ENCODE results near the gene MATR3.

Gene MATR3

DNA sequence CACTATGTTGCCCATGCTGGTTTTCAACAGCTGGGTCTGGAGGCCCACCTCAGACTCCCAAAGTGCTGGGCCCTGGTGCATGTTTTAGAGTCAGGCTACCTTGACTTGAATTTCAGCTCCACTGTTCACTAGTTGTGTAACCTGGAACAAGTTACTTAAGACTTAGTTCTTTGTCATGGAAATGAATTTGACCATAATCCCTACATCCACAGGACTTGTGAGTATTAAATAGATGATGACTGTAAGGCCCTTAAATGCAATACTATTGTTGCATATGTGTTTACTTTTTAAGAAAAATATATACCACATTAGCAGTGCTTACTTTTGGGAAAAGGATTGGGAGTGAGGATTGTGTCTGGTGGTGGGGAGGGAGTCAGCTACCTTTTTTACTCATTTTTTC lies 64.5 kb downstream of the MATR3 start:
- no peak for DNase-seq

DNA sequence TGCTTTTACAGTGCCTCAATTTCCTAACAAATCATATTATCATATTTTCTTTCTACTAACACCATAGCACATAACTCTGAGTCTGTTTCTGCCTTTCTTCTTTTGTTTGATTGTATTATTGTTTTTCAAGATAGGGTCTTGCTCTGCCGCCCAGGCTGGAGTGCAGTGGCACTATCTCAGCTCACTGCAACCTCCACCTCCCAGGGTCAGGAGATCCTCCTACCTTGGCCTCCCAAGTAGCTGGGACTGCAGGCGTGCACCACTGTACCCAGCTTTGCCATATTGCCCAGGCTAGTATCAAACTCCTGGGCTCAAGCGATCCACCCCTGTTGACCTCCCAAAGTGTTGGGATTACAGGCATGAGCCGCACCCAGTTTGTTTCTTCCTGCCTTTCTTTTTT lies 66.8 kb downstream of the MATR3 start:
- DNase-seq: no peak

DNA sequence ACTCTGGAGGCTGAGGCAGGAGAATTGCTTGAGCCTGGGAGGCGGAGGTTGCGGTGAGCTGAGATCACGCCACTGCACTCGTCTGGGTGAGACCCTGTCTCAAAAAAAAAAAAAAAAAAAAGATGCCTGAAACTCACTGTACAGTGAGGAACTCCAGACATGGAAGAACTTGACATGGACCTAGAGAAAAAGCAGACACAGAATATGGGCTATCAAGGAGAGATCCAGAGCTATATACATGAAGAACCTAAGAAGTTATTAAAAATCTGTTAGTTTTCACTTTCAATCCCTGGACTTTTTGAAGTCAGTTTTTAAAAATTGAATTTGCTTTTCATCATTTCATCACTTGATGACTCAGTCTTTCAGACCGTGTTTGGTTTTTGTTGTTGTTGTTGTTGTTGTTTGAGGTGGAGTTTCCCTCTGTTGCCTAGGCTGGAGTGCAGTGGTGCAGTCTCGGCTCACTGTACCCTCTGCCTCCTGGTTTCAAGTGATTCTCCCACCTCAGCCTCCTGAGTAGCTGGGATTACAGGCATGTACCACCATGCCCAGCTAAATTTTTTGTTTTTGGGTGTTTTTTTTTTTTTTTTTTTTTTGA lies 68.4 kb downstream of the MATR3 start:
- no peak for DNase-seq

DNA sequence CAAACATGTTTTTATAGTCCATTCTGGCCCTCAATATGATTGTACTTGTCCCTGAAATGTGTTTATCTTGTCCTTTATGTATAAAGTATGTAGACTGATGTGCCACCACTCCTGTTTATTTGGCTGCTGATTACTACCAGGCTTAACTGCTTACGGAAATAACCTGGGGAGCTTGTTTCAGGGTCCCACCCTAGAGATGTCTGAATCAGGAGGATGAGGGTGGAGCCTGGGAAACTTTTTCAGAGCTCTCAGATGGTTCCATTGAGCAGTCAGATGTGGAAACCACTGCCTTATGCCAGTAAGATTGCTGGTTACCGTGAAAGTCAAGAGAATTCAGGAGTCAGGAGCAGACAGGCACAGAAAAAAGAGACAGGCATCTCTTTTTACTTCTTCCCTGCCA lies 70.4 kb downstream of the MATR3 start:
- no peak for DNase-seq

DNA sequence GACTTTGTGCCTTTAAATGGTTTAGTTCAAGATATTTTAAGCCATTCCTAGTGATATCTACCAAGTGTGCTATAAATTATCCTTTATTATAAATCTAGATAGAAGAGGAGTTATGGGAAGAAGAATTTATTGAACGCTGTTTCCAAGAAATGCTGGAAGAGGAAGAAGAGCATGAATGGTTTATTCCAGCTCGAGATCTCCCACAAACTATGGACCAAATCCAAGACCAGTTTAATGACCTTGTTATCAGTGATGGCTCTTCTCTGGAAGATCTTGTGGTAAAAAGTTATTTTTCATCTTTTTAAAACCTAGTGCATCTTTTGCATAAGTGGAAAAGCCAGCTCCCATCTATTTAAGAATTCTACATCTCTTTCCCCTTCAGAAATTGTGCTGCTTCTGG lies 70.9 kb downstream of the MATR3 start:
- DNase-seq: no peak

DNA sequence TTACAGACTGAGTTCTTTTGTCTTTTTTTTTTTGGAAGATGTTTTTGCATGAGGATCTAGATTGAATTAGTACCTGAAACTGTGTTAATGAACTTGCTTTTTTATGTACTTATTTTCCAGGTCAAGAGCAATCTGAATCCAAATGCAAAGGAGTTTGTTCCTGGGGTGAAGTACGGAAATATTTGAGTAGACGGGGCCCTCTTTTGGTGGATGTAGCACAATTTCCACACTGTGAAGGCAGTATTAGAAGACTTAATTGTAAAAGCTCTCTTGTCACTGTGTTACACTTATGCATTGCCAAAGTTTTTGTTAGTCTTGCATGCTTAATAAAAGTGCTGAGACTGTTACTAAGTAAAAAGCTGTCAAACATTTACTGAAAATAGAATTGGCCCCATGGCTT lies 75.1 kb downstream of the MATR3 start:
- peak; percentile 17 for DNase-seq

DNA sequence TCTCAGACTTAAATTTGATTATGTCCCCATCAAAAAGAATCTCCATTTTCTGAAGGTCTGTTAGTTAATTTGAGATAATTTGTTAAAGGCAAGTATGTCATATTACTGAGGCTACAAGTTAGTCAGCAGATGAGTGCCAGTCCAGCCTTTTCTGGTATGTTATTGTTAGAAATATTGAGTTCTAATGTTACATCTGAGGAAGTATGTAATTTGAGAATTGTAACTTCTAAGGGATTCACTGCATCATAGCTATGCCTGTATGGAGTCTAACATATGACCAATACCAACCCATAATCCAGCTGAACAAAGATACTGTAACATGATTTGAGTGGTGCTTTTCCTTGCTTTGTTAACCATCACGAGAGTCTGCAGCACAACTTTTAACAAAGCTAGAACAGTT lies 75.6 kb downstream of the MATR3 start:
- no peak for DNase-seq

DNA sequence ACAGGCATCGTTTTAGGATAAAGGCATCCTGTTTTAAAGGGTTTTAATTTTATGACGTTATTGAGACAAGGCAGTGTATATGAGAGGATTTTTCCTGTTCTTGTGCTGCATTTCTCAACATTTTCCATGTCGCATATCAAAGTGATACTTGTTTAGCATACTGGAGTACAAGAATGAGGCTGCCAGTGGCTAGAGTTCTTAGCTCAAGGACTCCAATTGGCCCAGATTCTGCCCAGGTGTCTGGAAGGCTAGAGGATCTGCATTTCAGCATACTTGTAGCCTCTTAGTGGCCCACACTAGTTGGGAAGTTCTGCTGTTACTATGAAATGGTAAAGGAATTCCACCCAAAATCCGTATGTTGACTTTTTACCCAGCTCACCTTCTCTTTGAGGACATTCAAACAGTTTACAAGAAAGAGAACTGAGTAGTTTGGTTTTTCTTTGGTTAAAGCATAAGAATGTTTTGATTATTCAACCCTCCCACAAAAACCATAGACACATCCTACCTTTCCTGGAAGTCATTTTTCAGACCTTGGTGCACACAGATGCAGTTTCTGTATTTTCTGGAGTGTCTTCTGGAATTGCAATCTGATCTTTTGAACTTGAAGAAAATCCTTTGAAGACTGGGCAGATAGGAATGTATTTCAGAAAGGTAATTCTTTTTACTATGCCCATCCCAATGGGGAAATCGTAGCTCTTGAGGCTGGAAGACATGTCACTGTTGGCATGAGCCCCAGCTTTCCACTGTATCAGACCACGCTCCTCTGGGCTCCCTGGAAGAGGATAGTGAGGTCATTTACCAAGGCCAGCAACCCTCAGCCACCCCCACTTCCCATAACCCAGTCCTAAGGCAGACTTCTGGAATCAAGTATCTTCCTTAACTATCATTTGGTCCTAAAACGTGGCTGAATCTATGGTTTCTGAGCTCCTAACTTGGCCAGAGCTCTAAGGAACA lies 78.2 kb downstream of the MATR3 start:
- no peak for DNase-seq

DNA sequence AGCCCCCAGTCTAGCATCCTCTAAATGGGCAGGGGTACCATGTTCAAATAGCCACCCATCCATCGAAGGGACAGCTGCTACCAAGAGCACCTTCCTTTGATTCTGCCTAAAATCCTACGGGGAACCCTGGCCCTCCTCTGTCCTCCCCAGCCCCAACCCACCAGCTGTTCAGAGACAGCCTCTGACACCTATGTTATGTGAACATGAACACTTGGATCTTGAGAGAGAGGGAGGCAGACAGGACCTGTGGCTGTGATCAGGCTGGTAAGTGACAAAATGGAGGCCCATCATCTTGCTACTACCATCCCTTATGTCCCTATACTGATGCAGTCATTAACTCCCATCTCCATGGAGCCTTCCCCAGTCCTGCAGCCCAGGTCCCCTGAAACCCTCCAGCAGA lies 81.4 kb downstream of the MATR3 start:
- no peak for DNase-seq

DNA sequence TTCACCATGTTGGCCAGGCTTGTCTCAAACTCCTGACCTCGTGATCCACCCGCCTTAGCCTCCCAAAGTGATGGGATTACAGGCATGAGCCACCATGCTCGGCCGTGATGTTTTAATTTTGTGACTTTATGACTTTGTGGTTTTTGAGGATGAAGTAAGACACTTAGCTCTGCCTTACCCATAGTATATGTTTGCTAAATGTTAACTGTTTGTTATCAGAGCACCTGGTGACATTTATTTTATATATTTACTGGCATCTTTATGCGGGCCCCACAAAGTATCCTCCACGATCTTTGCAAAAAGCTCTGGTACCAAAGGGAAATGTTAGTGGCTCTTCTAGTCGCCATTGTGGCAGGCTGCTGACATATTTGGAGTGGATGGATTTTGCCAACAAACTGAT lies 82.8 kb downstream of the MATR3 start:
- DNase-seq: no peak

DNA sequence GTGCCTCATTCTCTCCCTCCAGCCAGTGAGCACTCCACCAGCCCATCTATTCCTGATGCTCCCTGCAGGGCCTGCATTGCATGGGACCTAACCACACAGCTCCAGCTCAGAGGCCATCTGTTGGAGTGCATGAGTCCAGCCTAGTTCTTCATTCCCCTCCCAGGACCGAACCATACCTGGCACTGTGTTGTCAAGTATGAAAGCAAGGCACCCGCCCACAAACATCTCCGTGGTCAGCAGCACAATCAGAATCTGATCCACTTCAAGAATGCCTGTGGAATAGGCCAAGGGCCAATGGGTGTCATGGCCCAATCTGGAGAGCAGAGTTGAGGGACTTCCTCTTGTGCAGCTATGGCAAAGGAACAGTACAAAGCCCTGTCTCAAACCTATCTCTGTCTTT lies 83.7 kb downstream of the MATR3 start:
- DNase-seq: no peak

DNA sequence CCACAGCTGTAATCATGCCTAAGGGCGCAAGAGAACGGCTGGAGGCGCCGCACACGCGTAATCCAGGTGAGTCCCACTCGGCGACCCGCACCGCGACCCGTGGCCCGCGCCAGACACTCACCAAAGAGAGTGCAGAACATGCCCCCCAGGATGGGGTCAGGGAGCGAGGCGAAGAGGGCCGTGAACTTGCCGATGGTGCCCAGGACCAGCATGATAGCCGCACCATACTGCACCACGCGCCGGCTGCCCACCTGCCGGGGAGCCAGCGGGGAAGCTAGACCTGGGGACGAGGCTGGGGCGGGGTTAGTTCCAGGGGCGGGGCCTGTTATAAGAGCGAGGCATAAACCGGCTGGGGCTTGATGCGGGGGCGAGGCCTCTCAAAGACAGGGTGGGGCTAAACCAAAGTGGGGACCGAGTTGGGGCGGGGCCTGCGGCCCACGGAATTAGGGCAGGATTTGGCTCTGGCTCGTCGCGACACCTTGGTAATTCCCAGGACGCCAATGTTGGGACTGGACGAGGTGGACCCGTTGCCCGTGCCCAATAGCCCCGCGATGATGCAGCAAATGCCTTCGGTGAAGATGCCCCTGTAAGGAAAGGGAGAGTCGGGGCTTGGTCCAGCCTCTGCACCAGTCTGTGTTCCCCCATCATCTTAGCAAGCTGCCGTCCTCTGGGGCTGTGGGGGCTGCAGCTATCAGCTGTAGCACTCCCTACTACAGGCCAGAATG lies 84.7 kb downstream of the MATR3 start:
- no peak for DNase-seq

DNA sequence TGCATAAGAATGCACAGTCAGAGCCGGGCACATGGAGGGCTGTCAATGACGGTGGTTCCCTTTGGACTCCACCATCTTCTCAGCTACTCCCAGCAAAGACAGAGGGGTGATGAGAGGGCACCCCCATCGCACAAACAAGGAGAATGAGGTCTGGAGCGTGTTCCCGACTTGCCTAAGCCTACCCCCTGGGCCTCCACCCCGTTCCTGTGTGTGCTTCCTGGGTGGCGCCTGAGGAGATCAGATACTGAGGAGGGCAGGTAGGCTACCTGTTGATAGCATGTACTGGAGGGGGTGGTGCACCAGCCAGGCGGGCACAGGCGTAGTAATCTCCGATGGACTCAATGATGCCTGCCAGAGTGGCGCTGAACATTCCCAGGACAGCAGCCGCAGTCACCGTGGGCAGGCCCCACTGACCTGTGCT lies 85.4 kb downstream of the MATR3 start:
- no peak for DNase-seq

DNA sequence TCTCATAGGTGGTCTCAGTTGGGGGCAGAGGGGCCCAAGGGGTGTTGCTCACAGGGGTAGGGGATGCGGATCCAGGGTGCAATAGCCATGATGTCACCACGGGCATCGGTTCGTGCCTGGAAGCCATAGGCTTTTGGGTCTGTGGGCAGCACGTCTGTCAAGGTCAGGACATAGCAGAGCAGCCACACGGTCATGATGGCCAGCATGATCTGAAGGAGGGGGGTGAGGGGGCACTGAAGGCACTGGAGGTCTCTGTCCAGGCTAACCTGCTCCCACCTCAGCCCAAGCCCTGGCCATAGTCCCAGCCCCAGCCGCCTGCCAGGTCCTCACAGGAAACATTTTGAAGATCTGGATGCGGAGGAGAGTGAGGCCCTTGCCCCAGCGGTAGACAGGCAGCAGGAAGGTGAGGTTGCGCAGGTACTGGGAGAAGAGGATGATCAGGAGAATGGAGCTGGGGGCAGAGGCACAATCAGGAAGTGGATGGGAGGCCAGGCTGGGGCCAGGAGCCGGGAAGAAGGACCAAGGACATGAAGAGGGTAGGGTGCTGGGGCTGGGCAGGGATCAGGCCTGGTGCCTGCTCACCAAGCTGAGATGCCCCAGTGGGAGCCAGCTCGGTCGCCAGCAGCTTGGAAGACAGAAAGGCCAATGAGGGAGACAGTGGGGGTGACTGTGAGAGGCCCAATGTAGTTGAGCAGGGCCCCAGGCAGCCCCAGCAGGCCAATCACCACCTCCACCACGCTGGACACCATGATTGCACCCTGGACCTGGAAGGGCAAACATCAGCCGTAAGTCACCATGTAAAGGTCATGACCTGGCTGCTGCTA lies 86.3 kb downstream of the MATR3 start:
- DNase-seq: no peak

Data from CD4-positive, alpha-beta T cell treated with Interleukin-21 for 1 hour (primary cell).